ENCODE data around the gene TDO2.

GRCh38 chr4:155941820-155942219 is 38.3 kb downstream of the TDO2 start:
- TF ChIP-seq POLR2A (IDR thresholded peaks at IDR 0.05; ENCODE audit: low read depth, low read length) (no peak), POLR2AphosphoS5 (IDR thresholded peaks at IDR 0.05; ENCODE audit: low read depth, low read length) (no peak), TAF1 (IDR thresholded peaks at IDR 0.05; ENCODE audit: low read depth, low read length) (no peak), POU2F2 (IDR thresholded peaks at IDR 0.05; ENCODE audit: low read depth, low read length) (no peak)
